KMS-11 (cell line): ENCODE data around the gene FOLR2.

ENCODE experiments used
- H2AFZ ChIP-seq: fragments of 200-600 bp; sonication (generic); 2 replicates; pipeline ENCODE4 v1.6.1; 2016; ENCODE audit warnings: antibody characterized with exemption, mixed run types, low read depth
- H3K27ac ChIP-seq: fragments of 200-600 bp; sonication (generic); 2 replicates; pipeline ENCODE4 v1.6.1; 2016; ENCODE audit warnings: mild to moderate bottlenecking, mixed run types
- H3K27me3 ChIP-seq: fragments of 200-600 bp; sonication (generic); 2 replicates; pipeline ENCODE4 v1.6.1; 2017; ENCODE audit warnings: mild to moderate bottlenecking, low read depth, mixed run types, moderate library complexity; ENCODE audit not compliant: insufficient read depth
- H3K36me3 ChIP-seq: fragments of 200-600 bp; sonication (generic); 2 replicates; pipeline ENCODE4 v1.6.1; 2017; ENCODE audit warnings: mild to moderate bottlenecking, mixed run types; ENCODE audit not compliant: insufficient read depth
- H3K4me1 ChIP-seq: fragments of 200-600 bp; sonication (generic); 2 replicates; pipeline ENCODE4 v1.6.1; 2016; ENCODE audit warnings: mild to moderate bottlenecking, low read depth, mixed run types; ENCODE audit not compliant: poor library complexity, severe bottlenecking
- H3K4me2 ChIP-seq: fragments of 200-600 bp; sonication (generic); 2 replicates; pipeline ENCODE4 v1.7.0; 2016; ENCODE audit warnings: mild to moderate bottlenecking, mixed run types
- H3K4me3 ChIP-seq: fragments of 200-600 bp; sonication (generic); IDR thresholded peaks from 2 replicates; pipeline ENCODE4 v1.6.1; 2017; ENCODE audit warnings: low read depth, low read length, mixed read lengths; ENCODE audit not compliant: insufficient read depth
- H3K79me2 ChIP-seq: fragments of 200-600 bp; sonication (generic); 2 replicates; pipeline ENCODE4 v1.6.1; 2016; ENCODE audit warnings: low read depth, mixed run types; ENCODE audit not compliant: insufficient read depth
- H3K9ac ChIP-seq: fragments of 200-600 bp; sonication (generic); 2 replicates; pipeline ENCODE4 v1.6.1; 2016; ENCODE audit warnings: mild to moderate bottlenecking, mixed run types
- H4K20me1 ChIP-seq: fragments of 200-600 bp; sonication (generic); 2 replicates; pipeline ENCODE4 v1.6.1; 2016; ENCODE audit warnings: mild to moderate bottlenecking, mixed run types; ENCODE audit not compliant: insufficient read depth
- TF ChIP-seq, protein P1 (sequence below): fragments of 200-600 bp; sonication (generic); conservative IDR thresholded peaks from 2 replicates; pipeline ENCODE4 v1.6.1; 2017; ENCODE audit warnings: low read depth, mild to moderate bottlenecking, antibody characterized with exemption, low read length, moderate library complexity, mixed read lengths

The FOLR2 gene

DNA sequence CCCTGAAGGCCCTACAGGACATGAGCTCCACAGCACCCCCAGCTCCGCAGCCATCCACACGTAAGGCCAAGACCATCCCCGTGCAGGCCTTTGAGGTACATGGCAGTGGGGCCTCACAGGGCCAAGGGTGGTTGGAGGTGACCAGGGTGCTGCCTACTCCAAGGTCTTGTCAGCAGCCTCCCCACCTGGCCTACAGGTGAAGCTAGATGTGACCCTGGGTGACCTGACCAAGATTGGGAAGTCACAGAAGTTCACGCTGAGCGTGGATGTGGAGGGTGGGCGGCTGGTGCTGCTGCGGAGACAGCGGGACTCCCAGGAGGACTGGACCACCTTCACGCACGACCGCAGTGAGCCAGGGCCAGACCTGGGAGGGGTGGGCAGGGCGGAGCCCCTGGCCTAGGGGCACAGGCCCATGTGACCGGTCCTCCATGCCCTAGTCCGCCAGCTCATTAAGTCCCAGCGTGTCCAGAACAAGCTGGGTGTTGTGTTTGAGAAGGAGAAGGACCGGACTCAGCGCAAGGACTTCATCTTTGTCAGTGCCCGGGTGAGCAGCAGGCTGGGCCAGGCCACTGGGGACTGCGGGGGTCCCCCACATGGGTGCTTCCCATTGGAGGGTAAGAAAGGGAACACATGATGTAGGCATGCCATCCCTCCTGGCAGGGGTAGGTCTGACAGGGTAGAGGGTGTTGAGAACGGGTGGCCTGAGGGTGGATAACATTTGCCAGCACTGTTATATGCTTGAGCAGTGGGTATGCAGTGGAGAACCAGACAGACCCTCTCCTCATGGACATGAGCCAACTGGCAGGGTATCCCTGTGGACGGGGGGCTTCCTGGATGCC lies 13.6 kb downstream of the FOLR2 start:
- Histone ChIP-seq H3K9ac (no peak overlapping the region), H3K4me3 (no peak overlapping the region), H3K27ac (no peak overlapping the region), H3K4me1 (peaks cover 9% of the 10 kb centered on the region), H3K36me3 (no peaks in the 10 kb centered on the region), H2AFZ (no peak overlapping the region), H3K79me2 (peaks cover 16% of the 10 kb centered on the region), H4K20me1 (no peaks in the 10 kb centered on the region), H3K27me3 (no peaks in the 10 kb centered on the region), H3K4me2 (no peak overlapping the region)
- TF ChIP-seq, protein P1, sequence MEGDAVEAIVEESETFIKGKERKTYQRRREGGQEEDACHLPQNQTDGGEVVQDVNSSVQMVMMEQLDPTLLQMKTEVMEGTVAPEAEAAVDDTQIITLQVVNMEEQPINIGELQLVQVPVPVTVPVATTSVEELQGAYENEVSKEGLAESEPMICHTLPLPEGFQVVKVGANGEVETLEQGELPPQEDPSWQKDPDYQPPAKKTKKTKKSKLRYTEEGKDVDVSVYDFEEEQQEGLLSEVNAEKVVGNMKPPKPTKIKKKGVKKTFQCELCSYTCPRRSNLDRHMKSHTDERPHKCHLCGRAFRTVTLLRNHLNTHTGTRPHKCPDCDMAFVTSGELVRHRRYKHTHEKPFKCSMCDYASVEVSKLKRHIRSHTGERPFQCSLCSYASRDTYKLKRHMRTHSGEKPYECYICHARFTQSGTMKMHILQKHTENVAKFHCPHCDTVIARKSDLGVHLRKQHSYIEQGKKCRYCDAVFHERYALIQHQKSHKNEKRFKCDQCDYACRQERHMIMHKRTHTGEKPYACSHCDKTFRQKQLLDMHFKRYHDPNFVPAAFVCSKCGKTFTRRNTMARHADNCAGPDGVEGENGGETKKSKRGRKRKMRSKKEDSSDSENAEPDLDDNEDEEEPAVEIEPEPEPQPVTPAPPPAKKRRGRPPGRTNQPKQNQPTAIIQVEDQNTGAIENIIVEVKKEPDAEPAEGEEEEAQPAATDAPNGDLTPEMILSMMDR: no peak

DNA sequence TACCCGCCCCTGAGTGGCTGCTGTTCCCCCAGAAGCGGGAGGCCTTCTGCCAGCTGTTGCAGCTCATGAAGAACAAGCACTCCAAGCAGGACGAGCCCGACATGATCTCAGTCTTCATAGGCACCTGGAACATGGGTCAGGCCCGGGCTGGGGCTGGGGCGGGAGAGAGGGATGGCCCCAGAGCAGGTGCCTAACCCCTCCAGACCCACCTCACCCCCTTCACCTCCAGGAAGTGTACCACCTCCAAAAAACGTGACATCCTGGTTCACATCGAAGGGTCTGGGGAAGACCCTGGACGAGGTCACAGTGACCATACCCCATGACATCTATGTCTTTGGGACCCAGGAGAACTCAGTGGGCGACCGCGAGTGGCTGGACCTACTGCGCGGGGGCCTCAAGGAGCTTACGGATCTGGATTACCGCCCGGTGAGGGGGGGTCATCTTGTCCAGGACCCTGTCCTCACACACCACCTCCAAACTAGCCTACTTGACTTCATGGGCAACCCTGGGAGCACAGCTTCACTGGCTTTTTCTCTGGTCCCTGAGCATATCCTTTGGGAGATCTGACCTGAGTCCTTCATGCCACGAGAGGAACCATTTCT lies 14.3 kb downstream of the FOLR2 start:
- Histone ChIP-seq H4K20me1 (no peaks in the 10 kb centered on the region), H2AFZ (no peak overlapping the region), H3K4me2 (no peak overlapping the region), H3K36me3 (no peaks in the 10 kb centered on the region), H3K79me2 (peaks cover 8% of the 10 kb centered on the region), H3K27me3 (no peaks in the 10 kb centered on the region), H3K4me1 (peaks cover 7% of the 10 kb centered on the region), H3K27ac (no peak overlapping the region), H3K9ac (no peak overlapping the region), H3K4me3 (no peak overlapping the region)
- TF ChIP-seq, protein P1: no peak

DNA sequence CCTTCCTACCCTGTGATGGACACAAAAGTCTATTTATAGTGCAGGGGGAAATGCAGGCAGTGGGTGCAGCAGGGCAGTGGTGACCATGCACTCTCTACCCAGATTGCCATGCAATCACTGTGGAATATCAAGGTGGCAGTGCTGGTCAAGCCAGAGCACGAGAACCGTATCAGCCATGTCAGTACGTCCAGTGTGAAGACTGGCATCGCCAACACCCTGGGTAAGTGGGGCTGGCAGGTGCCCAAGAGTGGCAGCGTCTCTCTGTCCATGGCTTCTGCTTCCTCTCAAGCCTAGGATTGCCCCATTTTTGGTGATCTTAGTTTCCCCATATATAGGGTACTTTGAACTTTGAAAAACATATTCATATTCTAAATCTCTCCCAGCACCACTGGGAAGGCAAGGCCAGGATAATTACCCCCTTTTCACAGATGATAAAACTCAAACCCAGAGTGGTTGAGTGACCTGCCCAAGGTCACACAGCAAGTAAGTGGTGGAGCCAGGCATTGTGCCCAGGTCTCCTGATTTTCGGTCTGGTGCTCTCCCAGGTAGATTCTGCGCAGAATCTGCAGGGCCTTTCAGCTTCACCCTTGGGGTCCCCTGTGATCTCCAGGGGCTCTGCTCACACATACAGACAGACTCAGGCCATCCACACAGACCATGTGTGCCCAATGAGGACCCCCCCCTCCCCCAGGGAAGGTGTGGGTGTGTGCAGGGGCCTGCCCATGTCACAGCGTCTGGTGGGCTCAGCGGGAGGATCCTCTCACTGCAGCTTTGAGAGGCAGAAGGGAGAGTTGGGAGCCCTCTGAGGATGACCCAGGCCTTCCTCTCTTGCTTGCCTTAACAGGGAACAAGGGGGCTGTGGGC lies 15.0 kb downstream of the FOLR2 start:
- no peaks in the 10 kb centered on the region for H4K20me1 ChIP-seq
- no peak overlapping the region for H3K27ac ChIP-seq

More for the DNA sequence above, 15.0 kb downstream of the FOLR2 start:
- TF ChIP-seq, protein P1: no peak
- Histone ChIP-seq H3K4me2 (no peak overlapping the region), H3K9ac (no peak overlapping the region), H3K4me3 (no peak overlapping the region), H3K36me3 (no peaks in the 10 kb centered on the region), H3K4me1 (no peaks in the 10 kb centered on the region), H2AFZ (no peak overlapping the region), H3K79me2 (peaks cover under 1% of the 10 kb centered on the region; the same call in 1 of the 2 replicates), H3K27me3 (no peaks in the 10 kb centered on the region)
